Suppressor macrophage treated with lipopolysaccharide for 1 hour (primary cell): ENCODE measurements around the gene STIM1.
"Not testable (repeated sequence)": the region's sequence is repeated elsewhere in the genome, so short reads cannot be mapped to it uniquely, and the experiment has no call there.

Experiments used
- DNase-seq, 3 donors: peaks; one replicate each; pipeline ENCODE4 v3.0.0-alpha.2; 2020 to 2022

STIM1 gene

DNA sequence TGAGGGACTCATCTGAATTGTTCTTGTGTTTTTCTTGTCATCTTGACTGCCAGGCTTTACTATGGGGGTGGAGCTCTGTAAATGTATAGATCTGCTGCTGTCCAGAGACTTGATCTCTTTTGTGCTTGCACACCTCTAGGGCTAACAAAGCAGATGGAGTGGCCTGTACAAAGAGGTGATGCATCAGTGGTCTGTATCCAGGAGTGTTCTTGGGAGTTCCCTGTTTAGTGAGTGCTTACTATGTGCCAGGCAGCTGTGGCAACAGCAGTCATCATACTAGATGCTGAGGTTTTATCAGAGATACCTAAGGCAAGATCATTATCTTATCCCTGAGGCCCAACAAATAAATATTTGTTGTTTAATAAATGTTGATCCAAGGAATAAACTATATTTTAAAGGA lies 33.4 kb downstream of the STIM1 start:
- no peak for DNase-seq

DNA sequence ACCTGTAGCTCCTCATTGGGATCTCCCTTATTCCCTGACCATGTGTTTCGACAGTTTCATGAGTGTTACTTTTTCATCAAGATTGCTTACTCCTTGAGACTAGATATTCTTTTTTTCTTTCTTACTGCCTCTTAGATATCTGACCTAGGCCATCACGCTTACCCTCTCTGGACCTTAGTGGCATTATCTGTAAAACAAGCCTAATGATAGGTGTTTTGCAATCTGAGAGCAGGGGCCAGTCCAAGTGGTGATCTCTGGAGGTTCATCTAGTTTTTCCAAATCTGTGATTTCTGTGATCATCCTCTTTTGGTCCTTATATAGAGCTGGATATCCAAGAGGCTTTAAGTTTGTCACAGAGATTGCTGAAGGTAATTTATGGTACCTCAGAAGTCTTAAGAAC lies 34.5 kb downstream of the STIM1 start:
- DNase-seq: no peak

DNA sequence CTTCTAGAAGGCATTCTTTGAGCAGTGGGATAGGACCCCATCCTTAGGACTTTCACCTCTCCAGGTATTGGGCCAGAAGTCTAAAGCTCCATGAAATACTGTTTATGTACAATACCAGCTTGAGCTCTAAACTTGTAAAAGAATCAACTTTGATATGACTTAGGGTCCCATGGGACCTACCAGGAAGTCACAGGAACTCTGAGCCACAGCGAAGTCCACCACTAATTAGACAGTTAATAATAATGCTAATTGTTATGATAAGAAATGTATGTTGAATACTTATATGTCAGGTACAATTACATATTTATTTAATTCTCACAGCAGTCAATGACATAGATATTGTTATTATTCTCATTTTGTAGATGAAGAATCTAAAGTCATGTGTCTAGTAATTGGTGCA lies 35.3 kb downstream of the STIM1 start:
- DNase-seq: no peak

DNA sequence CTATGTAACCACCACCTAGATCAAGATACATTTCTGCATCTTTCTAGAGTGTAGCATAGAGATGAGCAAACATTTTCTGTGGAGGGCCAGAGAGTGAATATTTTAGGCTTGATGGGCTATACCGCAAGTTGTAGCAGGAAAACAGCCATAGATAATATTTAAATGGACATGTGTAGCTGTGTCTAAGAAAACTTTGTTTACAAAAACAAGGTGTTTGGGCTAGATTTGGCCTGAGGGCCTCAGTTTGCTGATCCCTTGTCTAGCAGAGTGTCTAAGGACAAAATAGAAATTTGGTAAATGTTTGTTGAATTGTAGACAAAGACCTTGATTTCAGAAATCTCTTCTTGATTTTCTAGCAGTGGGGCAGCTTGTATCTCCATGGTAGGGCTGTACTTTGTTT lies 36.3 kb downstream of the STIM1 start:
- no peak for DNase-seq

GRCh38 chr11:3892156-3892555 lies 36.7 kb downstream of the STIM1 start:
- no peak for DNase-seq

DNA sequence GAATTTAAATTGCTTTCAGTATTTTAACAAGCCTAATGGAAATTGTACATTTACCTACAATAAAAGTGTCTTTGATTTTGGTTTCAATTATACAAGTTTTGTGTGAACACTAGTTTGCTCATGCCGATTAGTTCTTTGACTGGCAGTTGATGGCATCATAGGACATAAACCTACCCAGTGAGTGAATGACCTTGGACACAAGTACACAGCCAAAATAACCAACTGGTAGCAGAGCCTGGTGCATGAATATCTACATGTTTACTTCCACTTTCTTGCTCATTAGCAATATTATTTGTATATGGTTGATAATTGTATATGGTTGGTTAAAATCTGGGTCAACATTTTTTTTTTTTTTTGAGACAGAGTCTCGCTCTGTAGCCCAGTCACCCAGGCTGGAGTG lies 37.8 kb downstream of the STIM1 start:
- no peak for DNase-seq

- peak; percentile 56 to 76 (median 67) for DNase-seq
These were observed 38.8 kb downstream of the STIM1 start for GRCh38 chr11:3894128-3894731.

DNA sequence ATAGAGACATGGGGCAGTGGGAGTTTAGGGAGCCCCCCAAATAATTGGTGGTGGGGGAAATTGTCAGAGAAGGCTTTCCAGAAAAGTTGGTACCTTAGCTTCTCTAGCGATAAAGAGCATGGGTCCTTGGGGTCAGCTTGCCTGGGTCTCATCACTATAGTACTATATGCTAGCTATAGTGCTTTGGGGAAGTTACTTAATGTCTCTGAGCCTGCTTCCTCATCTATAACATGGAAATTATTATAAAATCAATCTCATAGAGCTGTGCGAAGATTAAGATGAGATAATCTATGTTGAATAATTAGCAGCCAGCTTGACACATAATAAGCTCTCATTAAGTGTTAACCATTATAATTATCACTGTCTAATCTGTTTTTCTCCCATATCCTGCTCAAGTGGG lies 41.2 kb downstream of the STIM1 start:
- DNase-seq: no peak

DNA sequence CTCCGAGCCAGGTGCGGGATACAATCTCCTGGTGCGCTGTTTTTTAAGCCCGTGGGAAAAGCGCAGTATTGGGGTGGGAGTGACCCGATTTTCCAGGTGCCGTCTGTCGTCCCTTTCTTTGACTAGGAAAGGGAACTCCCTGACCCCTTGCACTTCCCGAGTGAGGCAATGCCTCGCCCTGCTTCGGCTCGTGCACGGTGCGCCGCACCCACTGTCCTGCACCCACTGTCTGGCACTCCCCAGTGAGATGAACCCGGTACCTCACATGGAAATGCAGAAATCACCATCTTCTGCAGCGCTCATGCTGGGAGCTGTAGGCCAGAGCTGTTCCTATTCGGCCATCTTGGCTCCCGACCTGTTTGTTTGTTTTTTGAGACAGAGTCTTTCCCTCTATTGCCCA lies 44.8 kb downstream of the STIM1 start:
- DNase-seq: not testable (repeated sequence)

GRCh38 chr11:3901249-3902025 lies 46.0 kb downstream of the STIM1 start:
- no peak for DNase-seq

DNA sequence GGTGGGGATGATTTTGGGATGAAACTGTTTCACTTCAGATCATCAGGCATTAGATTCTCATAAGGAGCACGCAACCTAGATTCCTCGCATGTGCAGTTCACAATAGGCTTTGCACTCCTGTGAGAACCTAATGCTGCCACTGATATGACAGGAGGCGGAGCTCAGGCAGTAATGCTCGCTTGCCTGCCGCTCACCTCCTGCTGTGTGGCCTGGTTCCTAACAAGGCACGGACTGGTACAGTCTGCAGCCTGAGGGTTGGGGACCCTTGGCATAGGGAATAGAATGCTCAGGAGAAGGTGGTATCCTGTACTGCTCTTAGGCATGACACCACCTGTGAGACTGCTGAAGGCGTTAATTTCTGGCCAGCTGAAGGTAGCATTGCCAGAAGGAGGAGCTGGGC lies 47.0 kb downstream of the STIM1 start:
- no peak for DNase-seq

DNA sequence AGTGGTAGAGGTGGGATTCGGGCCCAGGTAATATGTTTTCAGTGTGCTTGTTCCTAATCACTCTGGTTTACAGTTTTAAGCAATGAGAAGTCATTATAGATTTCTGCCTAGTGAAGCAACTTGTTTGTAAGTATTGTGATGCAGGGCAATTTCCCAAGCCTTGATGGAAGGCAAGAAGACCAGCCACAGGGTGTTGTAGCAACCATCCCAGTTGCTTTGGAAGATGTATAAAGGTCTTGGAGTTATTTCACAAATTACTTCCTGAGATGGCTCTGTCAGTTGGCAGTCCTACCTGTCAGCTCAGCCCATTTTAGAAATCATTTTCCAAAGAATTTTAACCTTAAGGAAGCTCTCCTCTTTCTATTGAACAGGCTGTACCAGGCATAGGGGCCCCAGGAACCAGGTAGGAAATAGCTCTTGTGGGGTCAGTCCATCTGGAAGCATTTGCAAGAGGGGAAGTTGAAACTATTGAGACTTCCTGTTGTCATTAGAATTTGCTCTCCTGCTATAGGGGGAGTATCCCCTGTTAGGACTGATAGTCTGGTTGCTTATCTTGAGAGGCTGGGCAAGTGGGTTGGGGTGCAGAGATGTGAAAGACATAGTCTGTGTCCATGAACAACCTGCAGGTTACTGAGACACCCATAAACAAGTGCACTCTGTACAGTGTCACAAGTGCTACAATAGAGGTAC lies 47.9 kb downstream of the STIM1 start:
- DNase-seq: no peak

DNA sequence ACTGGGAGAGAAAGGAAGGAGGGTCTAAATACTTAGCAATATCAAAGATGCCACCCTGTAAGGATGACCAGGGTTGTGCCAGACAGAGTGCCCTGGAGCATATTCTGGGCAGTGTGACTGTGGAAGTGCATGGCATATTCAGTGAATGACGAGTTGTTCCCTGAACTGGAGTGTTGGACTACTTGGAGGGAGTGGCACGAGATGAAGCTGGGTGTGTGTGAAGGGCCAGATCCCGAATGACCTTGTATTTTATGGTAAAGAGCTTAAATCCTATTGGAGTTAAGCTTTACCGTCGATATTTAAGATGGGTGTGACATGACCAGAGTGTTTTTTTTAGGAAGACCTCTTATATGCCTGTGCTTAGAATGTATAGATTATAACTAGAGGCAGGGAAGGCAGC lies 48.8 kb downstream of the STIM1 start:
- DNase-seq: no peak

DNA sequence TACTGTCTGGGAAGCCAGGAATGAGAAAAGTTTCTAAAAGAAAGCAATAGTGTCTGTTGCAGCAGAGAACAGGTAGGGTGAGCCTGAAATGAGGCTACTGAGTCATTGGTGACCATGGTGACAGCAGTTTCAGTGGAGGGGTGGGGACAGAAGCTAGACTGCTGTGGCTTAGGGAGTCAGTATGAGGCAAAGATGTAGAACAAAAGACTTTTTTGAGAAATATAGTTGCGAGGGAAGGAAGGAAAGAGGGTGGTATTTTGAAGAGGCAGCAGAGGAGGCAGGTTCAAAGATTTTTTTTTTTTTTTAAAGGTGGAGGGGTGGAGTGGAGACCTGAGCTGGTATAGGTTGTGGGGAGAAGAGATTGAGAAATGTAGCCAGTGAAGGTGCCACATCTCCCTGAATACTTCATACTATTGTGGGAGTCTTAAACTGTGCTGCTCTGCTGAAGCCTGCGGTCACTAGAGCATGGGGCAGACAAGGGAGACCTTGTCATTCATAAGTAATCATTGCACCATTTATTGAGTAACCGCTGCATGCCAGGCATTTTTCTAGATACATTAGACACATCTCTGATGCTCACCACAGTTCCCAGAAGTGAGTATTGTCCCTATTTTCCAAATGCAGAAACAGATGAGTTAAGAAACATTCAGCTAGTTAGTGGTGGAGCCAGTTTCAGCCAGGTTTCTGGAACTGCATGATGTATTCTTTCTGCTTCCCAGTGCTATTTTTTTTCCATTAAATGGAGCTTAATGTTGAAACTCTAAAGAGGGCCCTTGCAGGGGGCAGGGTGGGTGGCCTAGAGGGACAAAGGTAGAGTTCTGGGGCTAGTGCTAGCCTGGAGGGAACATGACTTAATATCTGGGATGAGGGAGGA lies 49.9 kb downstream of the STIM1 start:
- peak; percentile 62 to 83 (median 74) for DNase-seq

DNA sequence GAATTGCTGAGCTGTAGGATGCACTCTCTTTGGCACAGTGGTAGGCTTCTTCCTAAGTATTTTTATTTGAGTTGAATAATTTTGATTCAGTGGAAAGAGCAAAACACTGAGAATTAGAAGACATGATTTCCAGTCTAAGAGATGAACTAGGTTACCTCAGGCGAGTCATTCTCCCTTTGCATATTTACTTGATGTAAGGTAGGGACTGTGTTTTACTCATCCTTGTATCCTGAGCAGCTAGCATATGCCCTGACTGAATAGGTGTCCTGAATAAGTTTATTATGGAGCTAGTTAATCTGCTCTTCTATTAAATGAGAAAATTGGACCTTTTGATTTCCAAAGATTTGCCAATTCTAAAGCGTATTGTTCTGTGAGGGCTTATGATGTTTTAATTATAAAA lies 50.7 kb downstream of the STIM1 start:
- no peak for DNase-seq

DNA sequence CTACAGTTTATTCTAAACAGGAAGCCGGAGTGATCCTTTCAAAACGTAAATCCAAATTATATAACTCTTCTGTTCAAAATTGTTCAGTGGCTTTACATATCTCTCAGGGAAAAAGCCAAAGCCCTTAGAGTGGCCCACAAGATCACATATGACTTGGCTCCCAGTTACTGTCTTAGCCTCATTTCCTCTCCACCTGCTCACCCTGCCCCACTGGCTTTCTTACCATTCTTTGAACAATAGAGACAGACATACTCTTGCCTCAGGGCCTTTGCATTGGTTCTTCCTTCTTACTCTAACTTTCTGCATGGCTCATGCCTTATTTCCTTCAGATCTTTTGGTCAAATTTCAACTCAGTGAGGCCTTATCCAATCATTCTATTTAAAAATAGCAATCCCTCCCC lies 52.1 kb downstream of the STIM1 start:
- no peak for DNase-seq

DNA sequence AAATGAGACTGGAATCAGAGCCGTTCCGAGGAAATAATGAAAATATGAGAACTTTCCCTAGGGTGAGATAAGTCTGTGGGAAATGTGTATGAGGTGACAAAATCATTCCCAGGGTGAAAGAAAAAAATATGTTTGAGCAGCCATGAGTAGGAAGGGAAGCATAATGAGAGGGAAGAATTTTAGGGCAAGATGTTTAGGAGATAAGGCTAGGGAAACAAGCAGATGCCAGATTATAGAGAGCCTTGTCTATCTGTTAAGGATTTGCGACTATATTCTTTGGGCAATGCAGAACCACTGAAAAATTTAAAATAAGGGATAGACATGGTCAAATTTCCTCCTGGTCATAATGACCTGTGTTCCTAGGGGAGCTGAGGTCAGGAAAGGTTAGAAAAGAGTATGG lies 54.4 kb downstream of the STIM1 start:
- no peak for DNase-seq

DNA sequence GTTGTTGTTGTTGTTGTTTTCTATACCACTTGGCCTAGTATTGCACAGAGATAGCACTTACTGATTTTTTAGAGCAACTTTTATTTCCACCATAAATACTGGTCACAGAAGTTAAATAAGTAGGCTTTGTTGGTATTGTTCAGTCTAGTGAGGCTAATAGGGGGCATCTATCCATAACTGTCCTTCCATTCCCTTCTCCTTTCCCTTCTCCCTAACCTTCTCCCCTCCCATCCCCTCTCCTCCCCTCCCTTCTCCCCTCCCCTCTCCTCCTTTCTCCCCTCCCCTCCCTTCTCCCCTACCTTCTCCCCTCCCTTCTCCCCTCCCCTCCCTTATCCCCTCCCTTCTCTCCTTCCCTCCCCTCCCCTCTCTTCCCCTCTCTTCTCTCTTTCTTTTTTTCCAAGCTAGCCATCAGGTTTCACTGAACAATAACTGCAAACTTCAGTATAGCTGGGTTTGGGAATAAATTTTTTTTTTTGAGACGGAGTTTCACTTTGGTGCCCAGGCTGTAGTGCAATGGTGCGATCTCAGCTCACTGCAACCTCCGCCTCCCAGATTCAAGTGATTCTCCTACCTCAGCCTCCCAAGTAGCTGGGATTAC lies 56.5 kb downstream of the STIM1 start:
- no peak for DNase-seq

DNA sequence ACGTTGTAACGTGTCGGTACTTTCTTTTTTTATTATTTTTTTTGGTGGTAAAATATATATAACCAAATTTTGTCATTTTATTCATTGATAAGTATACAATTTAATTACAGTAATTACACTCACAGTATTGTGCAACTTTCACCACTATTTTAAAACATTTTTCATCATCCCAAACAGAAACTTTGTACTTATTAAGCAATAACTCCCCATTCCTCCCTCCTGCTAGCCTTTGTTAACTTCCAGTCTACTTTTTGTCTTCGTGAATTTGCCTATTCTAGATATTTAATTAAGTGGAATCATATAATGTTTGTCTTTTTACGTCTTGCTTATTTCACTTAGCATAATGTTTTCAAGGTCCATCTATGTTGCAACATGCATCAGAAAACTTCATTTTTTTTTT lies 58.5 kb downstream of the STIM1 start:
- DNase-seq: no peak

DNA sequence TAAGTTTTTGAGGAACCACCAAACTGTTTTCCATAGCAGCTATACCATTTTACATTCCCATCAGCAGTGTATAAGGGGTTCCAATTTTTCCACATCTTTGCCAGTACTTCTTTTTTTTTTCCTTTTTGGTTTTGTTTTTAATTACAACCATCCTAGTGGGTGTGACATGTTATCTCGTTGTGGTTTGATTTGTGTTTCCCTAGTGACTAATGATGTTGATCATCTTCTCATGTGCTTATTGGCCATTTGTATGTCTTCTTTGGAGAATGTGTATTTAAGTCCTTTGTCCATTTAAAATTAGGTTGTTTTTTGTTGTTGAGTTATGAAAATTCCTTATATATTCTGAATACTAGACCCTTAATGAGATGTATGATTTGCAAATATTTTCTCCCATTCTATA lies 59.3 kb downstream of the STIM1 start:
- peak; percentile 16 to 52 (median 39) for DNase-seq

- no peak for DNase-seq
These were observed 61.5 kb downstream of the STIM1 start for GRCh38 chr11:3916962-3917361.

DNA sequence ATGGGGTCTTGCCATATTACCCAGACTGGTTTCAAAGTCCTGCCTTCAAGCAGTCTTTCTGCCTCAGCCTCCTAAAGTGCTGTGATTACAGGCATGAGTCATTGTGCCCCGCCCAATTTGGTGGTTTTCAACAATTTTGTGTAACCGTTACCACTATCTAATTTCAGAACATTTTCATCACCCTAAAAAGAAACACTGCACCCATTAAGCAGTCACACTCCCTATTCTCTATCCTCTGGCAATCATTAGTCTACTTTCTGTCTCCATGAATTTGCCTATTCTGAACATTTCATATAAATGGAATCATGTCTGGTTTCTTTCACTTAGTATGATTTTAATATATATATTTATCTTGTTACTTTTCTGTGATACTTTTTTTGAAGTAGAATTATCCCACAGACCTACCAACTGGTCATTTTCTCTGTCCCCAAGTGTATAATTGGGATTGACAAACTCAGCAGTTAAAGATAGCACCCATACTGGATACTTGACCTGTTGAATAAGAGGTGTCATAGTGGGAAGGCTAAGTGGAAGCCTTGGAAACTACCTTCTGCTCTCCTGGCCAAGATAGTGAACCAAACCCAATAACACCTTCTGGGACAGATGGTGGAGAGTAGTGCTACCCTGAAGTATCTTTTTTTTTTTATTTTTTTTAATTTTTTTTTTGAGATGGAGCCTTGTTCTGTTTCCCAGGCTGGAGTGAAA lies 64.8 kb downstream of the STIM1 start:
- DNase-seq: peak; percentile 66 to 72 (median 68)
